MG63 (cell line): Measurements from ENCODE around the gene C4BPB. TPM values are rescaled to one million over a fixed set of nuclear protein-coding genes. Genes with fewer than 3 reads are reported as not detected.
"Not testable (repeated sequence)": the region's sequence is repeated elsewhere in the genome, so short reads cannot be mapped to it uniquely, and the experiment has no call there.

Experiments
- DNase-seq: peaks from one replicate; pipeline ENCODE4 v3.0.0-alpha.2; 2020
- H3K27me3 ChIP-seq: fragments of 250-450 bp; sonication (Bioruptor Pico); 2 replicates; pipeline ENCODE4 v1.5.1; 2020; ENCODE audit warnings: mild to moderate bottlenecking, moderate library complexity
- H3K36me3 ChIP-seq: fragments of 250-450 bp; sonication (Bioruptor Pico); 2 replicates; pipeline ENCODE4 v1.5.1; 2020; ENCODE audit warnings: mild to moderate bottlenecking, moderate library complexity
- H3K4me3 ChIP-seq: fragments of 250-450 bp; sonication (Bioruptor Pico); 2 replicates; pipeline ENCODE4 v1.5.1; 2020; ENCODE audit warnings: mild to moderate bottlenecking, moderate library complexity
- H3K9me3 ChIP-seq: fragments of 250-450 bp; sonication (Bioruptor Pico); 2 replicates; pipeline ENCODE4 v1.5.1; 2020; ENCODE audit warnings: mild to moderate bottlenecking, moderate library complexity
- total RNA-seq: library from RNA; depleted of rRNA; stranded (reverse); fragments of >200 nt; shearing (Covaris generic); gene quantifications from 2 replicates; pipeline ENCODE4 v1.2.3, GENCODE V29; 2014; ENCODE audit warnings: low replicate concordance; rRNA removed

C4BPB gene, protein sequence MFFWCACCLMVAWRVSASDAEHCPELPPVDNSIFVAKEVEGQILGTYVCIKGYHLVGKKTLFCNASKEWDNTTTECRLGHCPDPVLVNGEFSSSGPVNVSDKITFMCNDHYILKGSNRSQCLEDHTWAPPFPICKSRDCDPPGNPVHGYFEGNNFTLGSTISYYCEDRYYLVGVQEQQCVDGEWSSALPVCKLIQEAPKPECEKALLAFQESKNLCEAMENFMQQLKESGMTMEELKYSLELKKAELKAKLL
- total RNA-seq = 3.5 TPM in 1 of 2 replicates, not detected in the other

DNA sequence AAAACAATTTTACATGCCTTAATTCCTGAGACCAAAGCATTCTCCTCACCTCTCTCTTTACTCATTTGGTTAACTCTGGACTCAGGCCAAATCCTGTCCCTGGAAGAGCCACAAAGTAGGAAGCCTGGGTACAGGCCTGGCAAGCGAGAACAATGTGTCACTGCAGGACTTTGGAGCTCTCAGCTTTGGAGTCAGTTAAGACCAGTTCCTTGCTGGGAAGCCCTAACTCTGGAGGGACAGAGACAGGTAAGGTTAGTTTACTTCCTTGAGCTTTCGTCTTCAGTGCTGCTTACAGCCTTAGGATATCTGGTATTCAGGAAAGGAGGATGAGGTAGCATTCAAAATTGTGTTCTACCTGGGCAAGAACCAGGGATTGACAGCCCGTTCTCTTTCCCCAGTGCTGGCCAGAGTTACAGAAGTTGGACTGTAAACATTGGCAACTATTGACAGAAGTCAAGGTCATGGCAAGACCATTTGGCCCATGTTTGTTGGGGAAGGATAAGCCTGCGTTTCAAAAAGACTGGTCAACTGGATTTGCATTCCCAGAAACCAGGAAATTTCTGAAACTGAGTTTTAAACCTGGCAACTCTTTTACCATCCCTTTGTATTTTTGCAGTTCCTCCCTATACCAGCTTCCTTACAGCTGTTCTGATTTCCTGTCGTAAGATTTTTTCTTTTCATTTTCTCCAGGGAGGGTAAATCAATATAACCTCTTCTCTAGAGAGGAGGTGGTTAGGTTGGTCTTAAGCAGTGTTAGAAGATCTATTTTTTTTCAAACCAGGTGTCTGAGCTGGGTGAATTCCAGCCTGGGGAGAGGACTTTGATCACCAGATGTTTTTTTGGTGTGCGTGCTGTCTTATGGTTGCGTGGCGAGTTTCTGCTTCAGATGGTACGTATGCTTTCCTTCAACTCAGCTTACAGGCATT, at the start of gene C4BPB:
C4BPB (plus strand) TSS at position 160 of the 926 bp plus-strand sequence; CDS start at position 832, 672 bp downstream.
- Histone ChIP-seq H3K9me3 (no peaks in the 10 kb centered on the region), H3K4me3 (no peak within 1 kb of the TSS), H3K36me3 (no peaks in the 10 kb centered on the region), H3K27me3 (no peaks in the 10 kb centered on the region)
- peak; percentile 18 for DNase-seq

DNA sequence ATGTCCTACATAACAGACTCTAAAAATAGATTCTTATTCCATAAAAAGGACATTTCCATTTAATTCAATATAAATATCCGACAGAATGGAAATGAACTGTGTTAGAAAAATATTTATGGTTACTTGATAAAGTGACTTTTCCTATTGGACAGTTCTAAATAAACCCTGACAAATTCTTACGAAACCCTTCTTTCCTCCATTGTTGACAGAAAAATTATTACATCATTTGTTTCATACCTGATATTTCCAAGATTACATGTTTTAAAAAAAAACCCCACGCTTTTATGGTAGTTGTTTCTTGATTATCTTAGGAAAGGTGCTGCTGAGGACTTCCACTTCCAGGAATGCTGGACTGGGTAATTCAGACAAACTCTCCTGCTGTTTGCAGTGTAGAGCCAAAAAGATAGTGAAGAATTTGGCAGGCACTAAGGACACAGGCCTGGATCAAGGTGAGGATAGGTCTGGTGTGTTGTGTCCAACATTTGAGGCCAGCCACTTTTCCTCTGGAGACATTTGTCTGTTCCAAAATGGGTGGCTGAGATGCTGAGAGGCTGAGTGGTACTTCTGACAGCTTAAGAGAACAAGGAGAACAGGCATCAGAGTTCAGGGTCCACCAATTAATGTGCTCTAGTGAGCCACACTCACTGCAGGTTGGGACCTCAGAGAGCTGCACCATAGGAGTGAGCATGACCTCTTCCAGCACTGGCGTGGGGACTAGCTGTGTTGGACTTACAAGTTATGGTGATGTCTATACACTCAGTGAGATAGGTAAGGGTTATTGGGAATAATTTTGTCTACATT, 49.1 kb upstream of the C4BPB start:
- Histone ChIP-seq H3K27me3 (no peaks in the 10 kb centered on the region), H3K36me3 (peaks cover 15% of the 10 kb centered on the region), H3K9me3 (no peaks in the 10 kb centered on the region), H3K4me3 (no peak overlapping the region)
- no peak for DNase-seq

DNA sequence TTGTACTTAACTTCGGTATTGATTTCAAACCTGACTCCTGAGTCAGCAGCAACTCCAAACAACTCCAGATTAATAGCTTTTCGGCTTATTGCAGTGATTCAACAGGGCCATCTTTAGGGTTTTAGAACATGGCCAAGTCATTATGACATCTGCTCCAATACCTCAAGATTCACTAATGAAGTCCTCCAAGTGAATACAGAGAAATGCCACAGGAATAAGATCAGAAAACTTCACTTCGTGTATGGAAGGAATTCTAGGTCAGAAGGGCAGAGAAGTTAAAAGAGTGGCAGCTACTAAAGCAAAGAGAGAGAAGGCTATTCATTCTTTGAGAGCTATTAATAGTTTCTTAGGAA, 48.5 kb upstream of the C4BPB start:
- H3K9me3 ChIP-seq = no peaks in the 10 kb centered on the region
- H3K36me3 ChIP-seq = peaks cover 21% of the 10 kb centered on the region
- H3K27me3 ChIP-seq = no peaks in the 10 kb centered on the region
- DNase-seq = no peak
- H3K4me3 ChIP-seq = no peak overlapping the region

DNA sequence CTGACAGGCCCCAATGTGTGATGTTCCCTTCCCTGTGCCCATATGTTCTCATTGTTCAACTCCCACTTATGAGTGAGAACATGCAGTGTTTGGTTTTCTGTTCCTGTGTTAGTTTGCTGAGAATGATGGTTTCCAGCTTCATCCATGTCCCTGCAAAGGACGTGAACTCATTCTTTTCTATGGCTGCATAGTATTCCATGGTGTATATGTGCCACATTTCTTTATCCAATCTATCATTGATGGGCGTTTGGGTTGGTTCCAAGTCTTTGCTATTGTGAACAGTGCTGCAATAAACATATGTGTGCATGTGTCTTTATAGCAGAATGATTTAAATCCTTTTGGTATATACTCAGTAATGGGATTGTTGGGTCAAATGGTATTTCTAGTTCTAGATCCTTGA, 47.3 kb upstream of the C4BPB start:
- peaks cover 34% of the 10 kb centered on the region for H3K36me3 ChIP-seq
- not testable (repeated sequence) for H3K4me3 ChIP-seq, DNase-seq, H3K27me3 ChIP-seq, H3K9me3 ChIP-seq

DNA sequence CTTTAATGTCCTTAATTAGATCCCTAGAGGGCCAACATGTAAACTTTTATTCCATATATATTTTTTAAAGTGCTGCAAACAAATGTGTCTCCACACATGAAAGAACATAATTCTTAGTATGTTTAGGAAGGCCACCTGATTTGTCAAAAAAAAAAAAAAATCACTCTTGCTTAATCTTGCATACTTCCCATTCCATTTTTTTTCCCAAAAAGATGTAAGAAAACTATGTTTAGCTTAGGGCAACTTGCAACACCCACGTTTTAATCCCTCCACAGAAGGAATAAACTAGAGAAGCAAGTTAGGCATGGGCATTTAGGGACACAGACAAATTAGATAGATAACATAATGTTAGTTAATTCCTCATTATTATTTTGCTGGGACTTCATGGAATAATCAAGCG, 43.2 kb upstream of the C4BPB start:
- DNase-seq = no peak
- no peak overlapping the region for H3K4me3 ChIP-seq
- H3K27me3 ChIP-seq = no peaks in the 10 kb centered on the region
- H3K9me3 ChIP-seq = no peaks in the 10 kb centered on the region
- peaks cover 67% of the 10 kb centered on the region for H3K36me3 ChIP-seq

DNA sequence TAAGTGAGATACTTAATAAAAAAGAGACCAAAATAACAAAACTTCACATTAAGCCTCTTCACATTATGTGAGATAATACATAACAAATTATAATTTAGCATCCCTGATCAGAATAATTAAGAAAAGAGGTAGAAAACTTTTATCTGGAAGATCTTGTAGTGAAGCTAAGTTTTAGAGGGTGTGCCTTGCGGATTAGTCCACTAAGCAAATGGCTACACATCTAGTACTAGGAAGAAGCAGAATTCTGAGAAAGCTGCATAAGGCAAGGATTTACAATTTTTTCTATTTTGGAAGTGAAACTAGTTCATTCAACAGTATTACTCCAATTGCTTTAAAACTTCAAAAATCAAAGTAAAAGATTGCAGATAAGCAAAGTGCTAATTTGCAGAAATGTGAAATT, 41.2 kb upstream of the C4BPB start:
- H3K36me3 ChIP-seq = peaks cover 67% of the 10 kb centered on the region
- no peaks in the 10 kb centered on the region for H3K27me3 ChIP-seq
- no peaks in the 10 kb centered on the region for H3K9me3 ChIP-seq
- H3K4me3 ChIP-seq = no peak overlapping the region
- no peak for DNase-seq

DNA sequence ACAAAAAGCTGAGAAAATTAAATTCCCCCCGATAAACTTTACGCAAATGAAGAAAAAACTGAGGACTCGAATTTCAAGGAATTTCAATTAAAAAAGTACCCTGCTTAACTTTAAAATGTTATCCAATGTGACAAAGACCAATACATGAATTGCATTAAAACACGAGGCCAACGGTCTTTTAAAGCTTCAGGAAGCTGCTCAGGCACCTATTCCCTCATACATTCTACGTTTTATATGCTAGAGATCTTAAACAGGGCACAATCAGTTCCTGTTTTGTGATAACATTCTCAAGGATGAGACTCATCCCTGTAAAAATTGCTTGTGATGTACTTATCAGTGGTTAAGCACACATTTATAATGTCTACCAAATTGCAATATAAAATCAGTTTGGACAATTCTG, 40.6 kb upstream of the C4BPB start:
- Histone ChIP-seq H3K4me3 (no peak overlapping the region), H3K27me3 (no peaks in the 10 kb centered on the region), H3K36me3 (peaks cover 64% of the 10 kb centered on the region), H3K9me3 (no peaks in the 10 kb centered on the region)
- DNase-seq = no peak

DNA sequence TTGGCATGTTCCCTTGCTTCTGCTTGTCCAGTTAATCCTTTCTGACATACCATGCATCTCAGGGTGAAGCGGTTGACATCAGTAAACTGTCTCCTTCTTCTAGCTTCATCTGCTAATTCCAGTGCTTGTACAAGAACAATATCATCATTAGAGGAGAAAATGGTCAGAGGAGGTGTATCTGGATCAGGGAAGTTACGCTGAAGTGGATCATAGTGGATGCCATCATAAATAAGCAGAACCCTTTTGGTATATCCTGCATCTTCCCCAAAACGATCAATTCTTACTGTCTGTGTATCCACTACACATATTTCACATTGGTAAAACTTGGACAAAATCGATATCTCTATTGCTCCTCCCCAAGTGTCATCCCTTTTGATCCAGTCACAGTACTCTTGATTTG, 39.6 kb upstream of the C4BPB start:
- DNase-seq = no peak
- Histone ChIP-seq H3K27me3 (no peaks in the 10 kb centered on the region), H3K4me3 (peak overlapping the region; percentile 88), H3K9me3 (no peaks in the 10 kb centered on the region), H3K36me3 (peaks cover 57% of the 10 kb centered on the region)

DNA sequence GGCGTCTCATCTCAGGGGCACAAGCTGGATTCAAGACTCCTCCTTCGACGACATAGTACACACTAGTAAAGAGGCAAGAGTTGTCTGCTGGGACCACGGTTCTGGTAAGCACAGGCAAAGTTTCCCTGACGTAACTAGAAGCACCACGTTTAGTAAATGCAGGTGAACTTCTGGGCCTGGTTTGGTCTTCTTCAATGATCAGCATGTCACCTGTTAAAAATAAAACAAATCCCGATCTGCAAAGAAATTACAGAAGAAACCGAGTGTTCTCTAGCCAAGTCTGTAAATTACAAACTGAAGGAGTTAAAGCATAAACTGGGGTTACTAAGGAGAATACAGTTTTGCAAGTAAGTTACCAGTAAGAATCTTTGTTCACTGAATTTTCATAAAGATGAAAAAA, 39.1 kb upstream of the C4BPB start:
- peak overlapping the region; percentile 88 for H3K4me3 ChIP-seq
- peaks cover 53% of the 10 kb centered on the region for H3K36me3 ChIP-seq
- no peaks in the 10 kb centered on the region for H3K9me3 ChIP-seq
- no peaks in the 10 kb centered on the region for H3K27me3 ChIP-seq
- DNase-seq = no peak

DNA sequence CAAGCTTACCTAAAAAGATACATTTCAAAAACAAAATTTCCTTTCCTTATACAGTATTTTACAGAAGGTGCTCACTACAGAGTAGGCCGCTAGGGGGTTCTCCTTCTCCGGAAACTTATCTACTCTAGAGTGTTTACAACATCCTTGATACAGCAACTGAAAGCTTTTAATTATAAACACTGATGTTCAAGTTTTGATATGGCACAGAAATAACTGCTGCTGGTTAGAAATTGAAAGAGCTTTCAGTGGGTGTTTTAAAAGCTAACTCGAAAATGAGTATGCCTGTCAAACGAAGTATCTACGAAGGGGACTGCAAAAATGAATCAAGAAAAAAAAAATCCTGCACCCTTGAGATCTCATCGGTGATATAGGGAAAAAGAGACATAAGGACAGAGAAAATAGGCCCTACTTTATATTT, 38.7 kb upstream of the C4BPB start:
- peak; percentile 42 for DNase-seq
- Histone ChIP-seq H3K27me3 (no peaks in the 10 kb centered on the region), H3K4me3 (peak overlapping the region; percentile 88), H3K9me3 (no peaks in the 10 kb centered on the region), H3K36me3 (peaks cover 48% of the 10 kb centered on the region)

DNA sequence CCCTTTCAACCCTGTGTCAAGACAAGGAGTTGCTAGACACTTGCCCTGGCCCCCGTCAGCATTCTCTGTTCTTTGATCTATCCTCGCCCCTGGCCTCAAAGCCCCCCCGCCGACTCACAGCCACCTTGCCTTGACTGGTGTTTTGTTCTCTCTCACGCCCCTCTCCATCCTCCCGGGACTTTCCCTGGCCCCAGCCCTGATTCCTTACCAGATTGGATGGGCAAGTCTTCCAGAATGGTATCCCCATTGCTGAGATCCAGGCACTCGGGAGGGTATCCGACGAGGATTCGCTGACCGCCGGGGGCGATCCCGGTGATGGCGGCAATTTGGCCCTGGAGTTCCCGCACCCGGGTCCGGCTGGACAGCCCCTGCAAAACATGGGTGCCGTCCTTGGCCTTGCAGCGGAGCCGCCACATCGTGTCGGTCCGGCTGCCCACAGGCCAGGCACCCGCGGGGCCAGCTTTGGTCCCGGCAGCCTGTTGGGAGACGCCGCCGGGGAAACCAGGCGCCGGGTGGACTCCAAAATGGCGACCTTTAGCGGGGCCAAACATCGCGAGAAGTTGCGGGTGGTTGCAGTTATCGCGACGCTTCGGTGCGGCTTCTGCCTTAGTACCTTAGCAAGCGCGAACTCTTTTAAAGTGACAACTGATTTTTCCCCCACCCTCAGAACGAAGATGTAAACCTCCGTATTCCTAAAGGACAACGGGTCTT, 38.0 kb upstream of the C4BPB start:
- Histone ChIP-seq H3K27me3 (no peaks in the 10 kb centered on the region), H3K4me3 (peak overlapping the region; percentile 88), H3K9me3 (no peaks in the 10 kb centered on the region), H3K36me3 (peaks cover 41% of the 10 kb centered on the region)
- DNase-seq = peak; percentile 90

DNA sequence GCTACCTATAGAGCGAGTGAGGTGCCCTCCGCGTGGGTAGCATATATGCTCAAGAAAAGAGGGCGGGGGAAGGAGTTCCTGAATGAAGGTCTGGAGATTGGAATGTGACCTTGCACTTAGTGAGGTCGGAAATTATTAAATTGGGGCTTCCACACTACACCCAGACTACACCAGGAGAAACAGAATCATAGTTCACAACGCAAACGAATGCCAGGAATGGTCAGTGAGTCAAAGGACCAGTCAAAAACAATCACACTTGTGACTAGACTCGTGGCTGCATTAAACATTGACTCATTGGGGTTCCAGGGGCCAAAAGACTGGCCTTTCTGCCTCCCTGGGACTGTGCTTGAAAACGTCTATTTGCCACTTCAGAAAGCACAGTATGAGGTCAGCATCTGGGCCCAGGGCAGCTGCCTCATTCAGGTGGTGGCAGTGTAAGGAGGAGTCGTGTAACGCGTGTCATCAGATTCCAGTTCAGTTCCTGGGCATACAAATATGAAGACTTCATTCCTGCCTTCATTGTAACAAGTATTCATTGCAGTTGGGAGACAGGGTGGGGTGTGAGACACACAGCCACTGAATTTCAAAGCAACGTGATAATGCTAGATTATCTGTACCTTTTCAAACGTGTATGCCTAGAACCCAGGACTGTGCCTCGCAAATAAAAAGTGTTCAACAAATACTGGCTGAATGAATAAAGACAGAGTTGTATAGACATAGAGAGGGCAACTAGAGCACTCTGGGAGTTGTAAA, 37.3 kb upstream of the C4BPB start, which contains the start of gene YOD1:
YOD1 (minus strand) TSS at position 18 of the 753 bp plus-strand sequence. CDS start 178 bp downstream, outside the sequence.
- H3K36me3 ChIP-seq = peaks cover 34% of the 10 kb centered on the region
- peak; percentile 83 for DNase-seq
- H3K27me3 ChIP-seq = no peaks in the 10 kb centered on the region
- H3K4me3 ChIP-seq = peak within 1 kb of the TSS; percentile 88
- H3K9me3 ChIP-seq = no peaks in the 10 kb centered on the region

DNA sequence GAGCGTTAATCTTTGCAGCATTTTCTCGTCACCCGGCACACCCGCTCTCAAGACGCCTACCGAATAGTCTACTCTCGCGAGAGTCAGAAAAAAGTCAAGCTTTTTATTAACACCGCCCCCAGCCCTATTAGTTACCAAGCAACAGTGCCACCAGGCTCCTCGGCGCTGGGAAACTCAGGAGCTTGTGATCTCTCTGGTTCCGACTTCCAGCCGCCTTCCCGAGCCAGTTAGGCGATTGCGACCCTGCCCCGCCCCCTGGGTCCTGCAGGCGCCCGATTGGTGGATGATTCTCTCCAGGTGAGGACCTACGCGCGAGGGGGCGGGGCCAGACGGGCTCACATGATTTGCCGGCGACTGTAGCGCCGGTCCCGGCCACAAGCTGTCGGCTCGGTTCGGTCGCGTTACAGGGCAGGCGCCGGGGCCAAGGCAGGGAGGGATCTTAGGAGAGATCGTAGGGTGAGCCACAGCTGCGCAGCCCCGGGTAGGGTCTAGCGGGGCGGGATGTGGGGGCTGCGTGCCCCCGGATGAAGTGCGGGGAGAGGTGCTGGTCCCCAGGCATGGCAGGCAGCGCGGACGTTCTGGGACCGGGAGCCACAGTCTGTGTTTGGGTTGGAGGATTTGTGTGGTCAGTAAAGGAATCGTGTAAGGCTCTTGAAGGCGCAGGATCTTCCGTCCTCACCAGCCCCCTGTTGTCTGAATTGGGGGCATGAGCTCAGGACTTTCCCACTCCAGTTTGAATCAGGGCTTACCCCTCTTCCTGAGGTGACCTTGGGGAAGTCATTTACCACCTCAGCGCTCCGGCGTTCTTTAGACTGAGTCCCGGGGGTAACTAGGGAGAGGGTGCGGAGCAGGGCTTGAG, 35.5 kb upstream of the C4BPB start, which contains the start of gene PFKFB2:
PFKFB2 (plus strand) TSS at position 365 of the 859 bp plus-strand sequence. CDS start 1,443 bp downstream, outside the sequence.
- Histone ChIP-seq H3K9me3 (no peaks in the 10 kb centered on the region), H3K36me3 (peaks cover 16% of the 10 kb centered on the region), H3K4me3 (peak within 1 kb of the TSS; percentile 56), H3K27me3 (no peaks in the 10 kb centered on the region)
- peak; percentile 85 for DNase-seq

DNA sequence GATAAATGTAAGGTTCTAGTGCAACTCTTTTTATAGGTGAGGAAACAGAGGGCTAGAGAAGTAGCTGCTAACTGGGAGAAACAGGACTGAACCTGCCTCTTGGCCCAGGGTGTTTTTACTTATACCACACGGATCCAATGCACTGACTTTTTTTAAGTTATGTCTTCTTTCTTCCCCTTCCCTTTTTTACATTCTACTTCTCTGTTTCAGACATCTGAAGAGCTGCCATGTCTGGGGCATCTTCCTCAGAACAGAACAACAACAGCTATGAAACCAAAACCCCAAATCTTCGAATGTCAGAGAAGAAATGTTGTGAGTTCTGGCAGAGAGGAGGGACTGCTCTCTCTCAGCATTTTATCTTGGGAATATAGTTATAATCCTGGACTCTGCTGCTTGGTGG, 34.2 kb upstream of the C4BPB start:
- peaks cover 3% of the 10 kb centered on the region for H3K36me3 ChIP-seq
- H3K27me3 ChIP-seq = no peaks in the 10 kb centered on the region
- no peaks in the 10 kb centered on the region for H3K9me3 ChIP-seq
- no peak overlapping the region for H3K4me3 ChIP-seq
- no peak for DNase-seq
